CD4-positive, alpha-beta T cell (primary cell): ENCODE results near the gene NTSR2. TPM values are rescaled to one million over a fixed set of nuclear protein-coding genes. Genes with fewer than 3 reads are reported as not detected.

Experiments
- ATAC-seq: fragments of 200-7000 bp; cut with Tn5 transposase; one replicate; pipeline ENCODE4 v1.10.0; 2022; ENCODE audit warnings: mild to moderate bottlenecking; ENCODE audit not compliant: poor library complexity
- CTCF ChIA-PET: fragments of 350-600 bp; sonication (Branson Sonifier 250); formaldehyde crosslinking; loops from one replicate; lab custom pipeline; 2021; ENCODE audit warnings: antibody characterized with exemption, inconsistent platforms; lab: Charles Lee
- POLR2A ChIA-PET: fragments of 350-600 bp; sonication (Branson Sonifier 250); formaldehyde crosslinking; loops from one replicate; lab custom pipeline; 2021; ENCODE audit warnings: antibody characterized with exemption, inconsistent platforms; lab: Charles Lee
- DNase-seq, 14 experiments: peaks; one replicate each; pipeline ENCODE4 v3.0.0-alpha.2; 2013 to 2020; ENCODE audit warnings: mixed read lengths in 2 of 14
- H3K27ac ChIP-seq, 2 donors: one replicate each; pipeline versions ENCODE4 v1.5.1 to v1.7.0; 2013; ENCODE audit warnings: low read length in 2 of 2, low read depth in 1 of 2, mild to moderate bottlenecking in 1 of 2
- H3K27me3 ChIP-seq, 2 experiments: 1 replicate in 1 of 2; 2 replicates in 1 of 2; pipeline versions ENCODE4 v1.6.1 to v1.7.0; 2013; ENCODE audit warnings: low read length in 2 of 2, control low read depth in 1 of 2, mild to moderate bottlenecking in 1 of 2, moderate library complexity in 1 of 2; ENCODE audit not compliant: insufficient read depth in 2 of 2, control insufficient read depth in 1 of 2
- H3K36me3 ChIP-seq: one replicate; pipeline ENCODE4 v1.6.1; 2013; ENCODE audit warnings: low read length, control low read depth; ENCODE audit not compliant: insufficient read depth
- H3K4me1 ChIP-seq: one replicate; pipeline ENCODE4 v1.6.1; 2013; ENCODE audit warnings: low read length, control low read depth; ENCODE audit not compliant: insufficient read depth
- H3K4me3 ChIP-seq: one replicate; pipeline ENCODE4 v1.5.1; 2013; ENCODE audit warnings: mild to moderate bottlenecking, low read length, moderate library complexity
- H3K9me3 ChIP-seq, 2 experiments: 1 replicate in 1 of 2; 2 replicates in 1 of 2; pipeline versions ENCODE4 v1.6.1 to v1.7.0; 2013; ENCODE audit warnings: low read length in 2 of 2, mild to moderate bottlenecking in 2 of 2, control low read depth in 1 of 2, moderate library complexity in 1 of 2; ENCODE audit not compliant: control insufficient read depth in 1 of 2, insufficient read depth in 1 of 2
- H3K27ac Mint-ChIP-seq: one replicate; pipeline ENCODE4 v1.8.0; 2020; ENCODE audit warnings: mixed read lengths
- H3K27me3 Mint-ChIP-seq: one replicate; pipeline ENCODE4 v1.8.0; 2021; ENCODE audit warnings: mixed read lengths
- H3K36me3 Mint-ChIP-seq: one replicate; pipeline ENCODE4 v1.8.0; 2021; ENCODE audit warnings: low read depth, mixed read lengths
- H3K4me1 Mint-ChIP-seq: one replicate; pipeline ENCODE4 v1.8.0; 2021; ENCODE audit warnings: low read depth, mixed read lengths
- H3K4me3 Mint-ChIP-seq: one replicate; pipeline ENCODE4 v1.8.0; 2020; ENCODE audit warnings: mild to moderate bottlenecking, mixed read lengths
- H3K9me3 Mint-ChIP-seq: one replicate; pipeline ENCODE4 v1.8.0; 2020; ENCODE audit warnings: mixed read lengths
- CTCF ChIP-seq: fragments of 200-600 bp; IDR thresholded peaks from one replicate; pipeline ENCODE4 v1.8.0; 2022; ENCODE audit warnings: antibody characterized with exemption, mild to moderate bottlenecking
- intact Hi-C, 2 experiments: fragments of 100-400 bp; cut with DNase I in 1 of 2; cut with micrococcal nuclease in 1 of 2; formaldehyde crosslinking; loops; one replicate each; pipeline versions ENCODE4 v1.15.1 to v1.9.0; 2023 to 2025; cut with DNase I, micrococcal nuclease
- total RNA-seq, 174 experiments: library from RNA in 2 of 174; stranded (reverse) in 2 of 174; gene quantifications; one replicate each; pipeline ENCODE4 v1.2.3 and lab custom pipeline; 2021 to 2026

NTSR2 gene
- total RNA-seq, 2 experiments from 2014 or later = not detected

GRCh38 chr2:11678306-11678960, 8.4 kb upstream of the NTSR2 start:
- Histone ChIP-seq H3K9me3 (peaks cover 0 to 5% of the 10 kb centered on the region in 2 experiments), H3K27me3 (peaks cover 7 to 15% of the 10 kb centered on the region in 2 experiments), H3K27ac (no peak overlapping the region), H3K4me3 (no peak overlapping the region), H3K4me1 (no peaks in the 10 kb centered on the region), H3K36me3 (no peaks in the 10 kb centered on the region)
- intact Hi-C loops = no loop called here
- ChIA-PET CTCF (no interaction called here), POLR2A (no interaction called here)
- no peak overlapping the region for H3K27ac Mint-ChIP-seq
- peaks cover 63% of the 10 kb centered on the region for H3K27me3 Mint-ChIP-seq
- no peaks in the 10 kb centered on the region for H3K36me3 Mint-ChIP-seq
- no peak for TF ChIP-seq CTCF
- DNase-seq (peak in 1 of 14 experiments; percentile 4), ATAC-seq (no peak)
- no peaks in the 10 kb centered on the region for H3K9me3 Mint-ChIP-seq
- peaks cover 7% of the 10 kb centered on the region for H3K4me1 Mint-ChIP-seq
- no peak overlapping the region for H3K4me3 Mint-ChIP-seq

GRCh38 chr2:11677136-11678055, 7.4 kb upstream of the NTSR2 start:
- no peak overlapping the region for H3K4me3 ChIP-seq
- no peak overlapping the region for H3K27ac ChIP-seq
- DNase-seq (no peak), ATAC-seq (no peak)
- peaks cover 7 to 15% of the 10 kb centered on the region in 2 experiments for H3K27me3 ChIP-seq
- H3K36me3 Mint-ChIP-seq = no peaks in the 10 kb centered on the region
- ChIA-PET POLR2A (no interaction called here), CTCF (no interaction called here)
- no peaks in the 10 kb centered on the region for H3K4me1 ChIP-seq
- H3K27me3 Mint-ChIP-seq = peaks cover 65% of the 10 kb centered on the region
- intact Hi-C loops = no loop called here
- H3K9me3 ChIP-seq = peaks cover 0 to 5% of the 10 kb centered on the region in 2 experiments
- no peaks in the 10 kb centered on the region for H3K9me3 Mint-ChIP-seq
- no peak overlapping the region for H3K27ac Mint-ChIP-seq
- no peaks in the 10 kb centered on the region for H3K36me3 ChIP-seq
- H3K4me1 Mint-ChIP-seq = peaks cover 4% of the 10 kb centered on the region
- TF ChIP-seq CTCF = no peak
- H3K4me3 Mint-ChIP-seq = no peak overlapping the region

GRCh38 chr2:11676640-11677039, 6.6 kb upstream of the NTSR2 start:
- H3K36me3 Mint-ChIP-seq = no peaks in the 10 kb centered on the region
- intact Hi-C loops = no loop called here
- no peaks in the 10 kb centered on the region for H3K4me1 Mint-ChIP-seq
- TF ChIP-seq CTCF = no peak
- Histone ChIP-seq H3K9me3 (peaks cover 0 to 5% of the 10 kb centered on the region in 2 experiments), H3K36me3 (no peaks in the 10 kb centered on the region), H3K27me3 (peaks cover 7 to 18% of the 10 kb centered on the region in 2 experiments), H3K27ac (no peak overlapping the region), H3K4me1 (no peaks in the 10 kb centered on the region), H3K4me3 (no peak overlapping the region)
- no peaks in the 10 kb centered on the region for H3K9me3 Mint-ChIP-seq
- DNase-seq (no peak), ATAC-seq (no peak)
- CTCF ChIA-PET = no interaction called here
- POLR2A ChIA-PET = no interaction called here
- no peak overlapping the region for H3K4me3 Mint-ChIP-seq
- H3K27ac Mint-ChIP-seq = no peak overlapping the region
- peaks cover 62% of the 10 kb centered on the region for H3K27me3 Mint-ChIP-seq
